ENCODE data around the gene AGTRAP.

The AGTRAP gene, protein sequence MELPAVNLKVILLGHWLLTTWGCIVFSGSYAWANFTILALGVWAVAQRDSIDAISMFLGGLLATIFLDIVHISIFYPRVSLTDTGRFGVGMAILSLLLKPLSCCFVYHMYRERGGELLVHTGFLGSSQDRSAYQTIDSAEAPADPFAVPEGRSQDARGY

DNA sequence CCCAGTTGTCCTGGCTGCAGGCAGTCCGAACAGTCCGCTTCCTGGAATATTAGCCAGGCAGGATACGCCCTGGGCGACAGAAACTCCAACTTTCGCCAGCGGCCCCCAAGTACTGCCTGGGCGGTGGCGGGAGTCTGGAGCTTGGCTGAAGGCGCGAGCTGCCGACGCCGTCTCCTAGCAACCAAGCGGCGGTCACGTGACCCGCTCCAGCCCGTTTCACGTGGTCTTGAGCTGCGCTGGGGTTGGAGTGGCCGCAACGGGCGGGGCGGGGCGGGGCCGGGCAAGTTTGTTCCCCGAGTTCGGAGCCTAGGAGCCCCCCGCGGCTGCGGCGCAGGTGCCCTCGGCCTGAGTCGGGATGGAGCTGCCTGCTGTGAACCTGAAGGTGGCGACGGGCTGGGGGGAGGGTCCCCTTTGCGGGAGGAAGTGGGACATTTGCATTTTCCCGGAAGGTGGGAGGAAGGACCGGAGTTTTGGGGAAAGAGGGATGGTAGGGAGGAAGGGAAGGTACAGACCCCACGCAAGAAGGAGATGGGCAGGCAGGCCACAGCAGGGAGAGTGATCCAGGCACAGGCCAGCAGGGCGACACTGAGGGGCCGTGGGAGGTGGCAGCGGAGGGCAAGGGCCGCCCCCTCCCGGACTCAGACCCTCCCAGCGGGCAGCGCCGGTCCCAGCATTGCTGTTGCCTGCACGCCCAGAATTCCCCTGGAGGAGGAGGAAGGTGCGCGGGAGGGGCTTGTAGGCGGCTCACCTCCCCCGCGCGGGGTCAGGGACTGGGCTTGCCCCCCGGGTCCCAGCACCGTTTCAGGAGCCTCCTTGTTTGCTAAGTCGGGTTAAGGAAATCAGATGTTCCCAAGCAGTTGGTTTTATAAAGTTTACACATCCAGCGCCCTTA is at the start of gene AGTRAP:
AGTRAP (plus strand) TSS at position 283 of the 892 bp plus-strand sequence; CDS start at position 356, 73 bp downstream.
- DNase-seq, result peak; percentile 31

DNA sequence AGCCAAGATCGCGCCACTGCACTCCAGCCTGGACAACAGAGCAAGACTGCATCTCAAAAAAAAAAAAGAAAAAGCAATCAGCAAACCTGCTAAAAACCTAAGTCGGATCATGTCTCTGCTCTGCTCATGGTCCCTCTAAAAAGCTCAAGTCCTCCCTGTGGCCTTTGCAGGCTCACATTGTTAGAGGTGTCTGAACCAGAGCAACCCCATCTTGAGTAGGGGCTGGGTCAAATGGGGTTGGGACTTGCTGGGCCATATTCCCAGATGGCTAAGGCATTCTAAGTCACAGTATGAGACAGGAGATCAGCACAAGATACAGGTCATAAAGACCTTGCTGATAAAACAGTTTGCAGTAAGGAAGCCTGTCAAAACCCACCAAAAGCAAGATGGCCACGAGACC is 47.4 kb upstream of the AGTRAP start:
- no peak for DNase-seq

DNA sequence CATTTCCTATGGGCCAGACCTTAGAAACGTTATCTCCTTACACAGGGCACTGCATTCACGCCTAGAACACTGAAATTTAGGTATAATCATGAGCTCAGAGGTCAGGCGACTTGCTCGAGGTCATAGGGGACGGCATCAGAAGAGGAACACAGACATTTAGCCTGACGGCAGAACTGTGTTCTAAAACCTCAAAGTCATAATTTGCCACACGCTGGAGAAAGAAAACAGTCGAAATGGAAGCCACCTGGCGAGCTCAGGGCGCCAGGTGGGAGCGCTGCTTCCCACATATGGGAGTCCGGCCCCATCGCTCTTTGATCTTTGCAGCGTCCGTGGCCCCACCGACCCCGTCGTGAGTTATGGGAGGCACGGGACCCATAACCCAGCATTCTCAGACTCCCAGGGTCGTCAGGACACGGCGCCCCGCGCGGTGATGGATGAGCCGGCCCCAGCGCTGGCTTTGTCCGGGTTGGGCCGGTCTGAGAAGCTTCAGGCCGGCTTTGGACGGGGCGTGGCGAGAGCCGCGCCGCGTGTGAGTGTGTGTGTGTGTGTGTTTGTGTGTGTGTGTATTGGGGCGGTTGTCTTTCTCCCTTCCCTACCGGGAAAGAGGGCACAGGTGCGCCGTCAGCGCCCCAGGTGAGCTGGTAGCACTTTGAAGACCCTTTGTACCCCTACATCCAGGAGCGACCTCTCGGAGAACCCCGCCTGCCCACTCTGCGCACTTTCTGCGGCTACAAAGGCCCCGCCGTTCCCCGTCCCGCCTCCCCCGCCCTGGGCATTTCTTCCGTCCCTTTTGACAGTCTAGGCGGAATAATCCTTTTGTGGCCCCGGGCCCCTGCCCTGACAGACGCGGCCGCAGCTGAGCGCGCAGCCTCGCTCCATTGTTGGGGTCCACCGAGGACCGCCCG is 45.3 kb upstream of the AGTRAP start:
- no peak for DNase-seq

DNA sequence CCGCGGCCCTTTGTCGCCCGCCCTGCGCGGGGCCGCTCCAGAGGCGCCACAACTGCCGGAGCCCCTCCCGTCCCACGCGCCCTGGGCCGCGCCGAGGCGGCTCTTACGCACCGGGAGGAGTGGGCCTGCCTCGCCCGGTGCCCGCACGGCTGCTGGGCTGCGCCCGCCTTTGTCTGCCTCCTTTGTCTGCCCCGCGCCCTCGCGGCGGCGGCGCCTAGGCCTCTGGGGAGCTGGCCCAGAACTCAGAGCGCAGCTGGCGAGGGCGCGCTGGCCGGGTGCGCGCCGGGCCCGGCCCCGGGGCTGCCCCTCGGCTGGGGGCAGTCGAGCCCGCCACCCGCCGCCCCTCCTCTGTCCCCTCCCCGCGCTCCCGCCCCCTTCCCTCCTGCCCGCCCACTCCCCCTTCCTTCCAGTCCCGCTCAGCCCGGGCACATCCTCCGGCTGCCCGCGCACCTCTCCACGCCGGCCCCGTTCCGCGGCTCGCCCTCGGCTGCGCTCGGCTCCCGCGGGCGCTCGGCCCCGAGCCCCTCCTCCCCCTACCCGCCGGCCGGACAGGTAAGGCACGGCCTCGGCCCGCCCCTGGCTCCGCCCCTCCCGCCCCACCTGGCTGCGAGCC is 44.5 kb upstream of the AGTRAP start, which contains the start of gene DRAXIN:
DRAXIN (plus strand) TSS at position 409 of the 613 bp plus-strand sequence. CDS start 14,549 bp downstream, outside the sequence.
- no peak for DNase-seq

DNA sequence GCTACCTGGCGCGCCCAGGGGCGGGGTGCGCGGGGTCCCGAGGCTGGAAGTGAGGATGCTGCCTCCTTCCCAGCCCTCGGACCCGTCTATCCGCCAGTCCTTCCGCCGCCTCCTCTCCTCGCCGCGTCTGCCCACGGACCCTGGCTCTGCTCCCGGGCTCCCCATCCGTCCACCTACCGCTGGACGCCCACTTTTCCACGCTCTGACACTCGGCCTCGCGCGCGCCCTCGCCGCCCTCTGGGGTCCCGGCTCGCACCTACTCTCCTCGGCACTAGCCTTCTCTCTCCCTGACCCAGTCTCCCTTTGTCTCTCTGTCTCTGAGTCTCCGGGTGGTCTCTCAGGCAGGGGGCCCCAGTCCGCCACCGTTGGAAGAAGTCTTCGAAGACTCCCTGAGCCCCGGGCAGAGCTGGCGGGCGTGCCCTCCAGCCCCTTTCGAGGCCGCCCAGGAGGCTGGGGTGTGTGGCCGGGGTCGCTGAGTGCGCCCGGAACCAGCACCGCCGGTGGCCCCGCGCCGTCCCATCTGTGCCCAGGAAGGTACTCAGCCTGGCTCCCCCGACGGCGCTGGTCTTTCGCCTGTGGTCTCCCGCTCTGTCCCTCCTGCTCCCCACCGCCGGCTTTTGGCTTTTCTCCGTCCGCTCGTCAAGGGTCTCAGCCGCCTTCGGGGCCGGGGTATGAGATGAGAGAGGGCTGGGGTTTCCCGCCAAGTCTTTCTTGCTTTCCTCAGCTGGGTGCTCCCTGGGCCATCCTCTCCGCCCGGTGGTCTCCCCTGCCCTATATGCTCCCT is 43.8 kb upstream of the AGTRAP start:
- DNase-seq, result no peak

DNA sequence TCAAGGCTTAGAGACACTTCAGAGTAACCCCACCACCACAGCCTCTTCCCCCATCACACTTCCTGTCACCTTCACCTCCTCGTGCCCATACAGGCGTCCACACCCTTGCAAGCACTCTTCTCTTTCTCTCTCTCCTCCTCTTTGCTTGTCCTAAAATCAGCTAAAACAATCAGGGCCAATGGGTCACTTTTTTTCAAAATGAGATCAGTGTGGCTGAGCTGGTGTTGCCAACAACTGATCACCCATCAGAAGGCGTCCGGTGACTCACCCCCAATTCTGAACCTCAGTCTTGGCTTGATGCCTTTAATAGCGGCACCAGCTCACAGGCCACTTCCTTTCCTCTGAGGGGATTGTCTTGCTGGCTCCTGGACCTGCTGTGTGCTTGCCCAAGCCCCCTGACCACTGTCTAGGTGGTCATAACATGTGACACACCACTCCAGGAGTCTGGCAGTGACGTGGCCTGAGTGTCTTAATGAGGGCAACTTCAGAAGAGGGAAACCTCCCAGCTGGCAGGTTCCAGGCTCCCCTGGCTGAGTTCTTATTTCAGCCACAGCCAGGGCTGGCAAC is 42.8 kb upstream of the AGTRAP start:
- DNase-seq, result peak; percentile 10

DNA sequence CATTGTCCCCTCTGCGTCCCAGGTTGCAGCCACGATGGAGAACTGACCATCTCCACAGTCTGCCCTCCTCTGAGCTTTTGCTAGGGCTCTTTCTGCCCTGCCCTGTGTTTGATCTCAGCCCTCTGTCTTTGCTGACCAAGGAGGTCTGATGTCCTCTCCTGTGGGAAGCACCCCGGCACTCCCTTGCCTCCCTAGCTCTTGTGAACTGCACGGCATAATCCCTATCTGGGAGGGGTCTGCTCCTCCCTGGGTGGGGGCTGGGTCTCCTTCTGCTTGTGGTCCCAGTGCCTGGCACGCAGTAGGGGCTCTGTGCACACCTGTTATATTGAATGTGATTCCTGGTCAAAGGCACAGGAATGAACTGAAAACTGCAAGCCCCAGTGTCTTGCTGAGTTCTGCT is 42.0 kb upstream of the AGTRAP start:
- no peak for DNase-seq

DNA sequence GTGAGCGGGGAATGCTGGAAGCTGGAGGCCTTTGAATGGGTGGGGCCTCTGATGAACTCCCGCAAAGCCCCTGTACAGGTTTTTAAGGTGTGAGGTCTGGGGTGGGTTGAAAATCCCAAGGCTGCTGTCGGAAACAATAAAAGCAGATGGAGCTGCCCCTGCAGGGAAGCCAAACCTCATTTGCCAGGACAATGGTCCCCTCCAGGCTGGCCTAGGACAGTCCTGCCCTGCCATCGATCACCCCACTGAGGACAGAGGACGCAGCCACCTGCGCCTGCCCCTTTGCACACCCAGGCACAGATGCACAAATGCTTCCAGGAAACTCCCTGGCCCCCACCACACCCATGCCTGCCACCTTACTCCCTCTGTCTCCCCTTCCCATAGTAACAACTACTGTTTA is 40.1 kb upstream of the AGTRAP start:
- no peak for DNase-seq

DNA sequence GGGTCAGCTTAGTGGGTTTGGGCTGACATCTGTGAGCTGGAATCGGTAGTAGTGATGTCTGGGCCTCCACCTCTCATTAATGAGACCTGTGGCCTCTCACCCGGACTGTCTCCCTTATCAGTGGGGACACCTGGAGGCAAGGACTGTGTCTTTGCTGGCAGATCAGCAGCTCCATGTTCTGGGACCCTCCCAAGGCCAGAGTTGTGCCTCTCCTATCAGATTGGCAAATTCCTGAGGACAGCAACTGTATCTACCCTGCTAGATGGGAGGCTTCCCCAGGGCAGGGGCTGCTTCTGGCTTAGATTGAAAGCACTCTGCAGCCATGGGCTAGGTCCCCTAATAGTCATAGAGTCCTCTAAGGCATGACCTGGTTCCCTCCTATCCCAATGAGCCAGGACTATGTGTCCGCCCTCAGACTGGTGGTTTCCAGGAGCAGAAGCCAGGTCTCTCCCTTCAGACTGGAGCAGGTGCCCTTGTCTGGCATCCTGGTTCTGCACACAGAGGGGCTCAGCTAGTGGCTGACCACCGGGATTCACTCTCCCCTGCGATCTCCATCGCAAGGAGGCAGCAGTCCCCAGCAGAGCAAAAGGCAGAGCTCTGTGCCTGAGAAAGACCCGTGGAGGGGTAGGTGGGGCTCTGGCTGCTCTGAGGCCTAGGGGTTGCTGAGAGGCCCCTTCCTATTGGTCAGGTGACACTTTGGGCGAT is 38.6 kb upstream of the AGTRAP start:
- no peak for DNase-seq

DNA sequence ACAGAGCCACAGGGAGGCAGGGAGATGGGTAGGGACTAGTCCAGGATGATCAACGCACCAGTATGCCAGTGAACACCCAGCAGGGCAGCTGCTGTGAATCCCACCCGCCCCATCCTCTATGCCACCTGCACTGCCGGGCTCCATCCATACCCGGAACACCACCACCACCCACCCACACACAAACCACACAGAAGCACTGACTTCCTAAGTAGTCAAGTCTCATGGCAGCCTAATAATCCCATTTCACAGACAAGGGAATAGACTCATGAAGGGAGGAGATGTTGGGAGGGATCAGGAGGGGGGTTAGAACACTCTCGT is 38.1 kb upstream of the AGTRAP start:
- DNase-seq, result no peak

DNA sequence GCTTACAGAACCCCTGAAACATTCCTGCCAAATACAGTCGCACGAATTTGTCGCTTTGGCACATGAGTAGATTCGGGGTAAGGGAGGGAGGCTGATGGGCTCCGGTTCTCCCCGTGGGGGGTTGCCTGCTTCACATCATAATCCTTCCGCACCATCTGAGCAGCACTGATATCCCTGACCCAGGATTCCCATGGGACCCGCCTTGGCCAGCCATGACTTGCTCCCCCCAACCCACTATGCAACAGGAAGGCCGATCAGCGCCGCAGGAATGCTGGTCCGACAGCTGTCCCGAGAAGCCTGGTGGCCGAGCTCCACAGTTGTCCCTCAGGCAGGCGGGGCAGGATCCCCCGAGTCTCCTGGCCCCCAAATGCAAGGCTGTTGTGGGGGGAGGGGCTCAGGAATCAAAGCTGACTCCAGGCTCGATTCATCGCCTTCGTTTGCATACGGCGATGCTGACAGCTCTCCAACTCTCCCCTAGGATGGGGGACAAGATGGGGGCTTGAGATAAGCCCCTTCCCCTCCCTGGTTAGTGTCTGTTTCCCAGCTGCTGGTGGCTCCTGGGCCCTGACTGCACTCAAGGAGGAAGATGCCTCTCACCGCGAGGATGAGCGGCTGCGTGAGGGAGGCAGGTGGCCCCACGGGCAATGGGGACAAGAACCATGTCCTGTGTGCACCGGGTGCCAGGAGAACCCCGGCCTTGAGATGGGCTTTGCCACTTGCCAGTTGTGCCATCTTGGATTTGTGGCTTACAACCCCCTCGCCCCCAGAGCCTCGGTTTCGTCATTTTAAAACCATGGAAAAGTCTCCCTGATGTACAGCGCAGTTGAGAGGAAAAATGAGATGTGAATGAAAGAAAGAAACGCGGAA is 35.1 kb upstream of the AGTRAP start:
- DNase-seq, result no peak

DNA sequence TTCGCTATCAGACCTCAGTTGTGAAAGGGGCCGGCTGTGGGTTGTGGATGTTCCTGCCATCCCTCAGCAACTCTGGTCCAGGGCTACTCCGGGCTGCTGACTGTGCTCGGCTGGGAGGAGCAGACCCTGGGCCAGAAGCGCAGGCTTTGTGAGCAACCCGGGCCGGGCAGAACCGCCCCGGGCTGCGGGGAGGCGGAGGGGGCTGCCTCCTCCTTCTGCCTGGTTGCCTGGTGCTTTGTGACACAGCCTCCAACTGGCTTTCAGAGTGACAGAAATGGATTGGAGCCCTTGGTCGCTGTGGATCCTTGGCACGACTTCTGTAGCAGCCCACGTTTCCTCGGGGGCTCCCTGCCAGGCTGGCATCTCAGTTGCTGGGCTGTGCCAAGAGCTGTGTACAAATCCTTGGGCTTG is 34.4 kb upstream of the AGTRAP start:
- no peak for DNase-seq

DNA sequence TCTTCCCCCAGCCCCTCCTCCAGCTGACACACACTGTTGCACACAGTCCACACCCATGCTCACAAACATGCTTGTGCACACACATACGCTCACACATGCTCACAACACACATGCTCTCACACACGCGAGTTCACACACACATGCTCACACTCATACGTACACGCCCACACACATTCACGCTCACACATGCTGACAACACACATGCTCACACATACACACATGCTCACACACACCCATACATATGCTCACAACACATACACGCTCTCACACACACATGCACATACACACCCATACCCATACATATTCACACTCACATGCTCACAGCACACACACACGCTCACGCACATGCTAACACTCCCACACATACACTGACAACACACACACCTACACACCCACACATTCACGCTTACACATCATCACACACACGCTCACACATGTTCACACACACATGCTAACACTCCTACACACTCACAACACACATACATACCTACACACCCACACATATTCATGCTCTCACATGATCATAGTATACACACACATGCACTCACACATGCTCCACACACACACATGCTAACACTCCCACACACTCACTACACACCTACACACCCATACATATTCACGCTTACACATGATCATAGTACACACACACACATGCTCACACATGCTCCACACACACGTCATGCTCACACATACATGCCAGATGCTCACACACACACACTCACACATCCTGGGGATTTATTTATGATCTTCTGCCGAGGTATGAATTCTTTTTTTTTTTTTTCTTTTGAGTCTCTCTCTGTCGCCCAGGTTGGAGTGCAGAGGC is 33.7 kb upstream of the AGTRAP start:
- DNase-seq, result no peak

DNA sequence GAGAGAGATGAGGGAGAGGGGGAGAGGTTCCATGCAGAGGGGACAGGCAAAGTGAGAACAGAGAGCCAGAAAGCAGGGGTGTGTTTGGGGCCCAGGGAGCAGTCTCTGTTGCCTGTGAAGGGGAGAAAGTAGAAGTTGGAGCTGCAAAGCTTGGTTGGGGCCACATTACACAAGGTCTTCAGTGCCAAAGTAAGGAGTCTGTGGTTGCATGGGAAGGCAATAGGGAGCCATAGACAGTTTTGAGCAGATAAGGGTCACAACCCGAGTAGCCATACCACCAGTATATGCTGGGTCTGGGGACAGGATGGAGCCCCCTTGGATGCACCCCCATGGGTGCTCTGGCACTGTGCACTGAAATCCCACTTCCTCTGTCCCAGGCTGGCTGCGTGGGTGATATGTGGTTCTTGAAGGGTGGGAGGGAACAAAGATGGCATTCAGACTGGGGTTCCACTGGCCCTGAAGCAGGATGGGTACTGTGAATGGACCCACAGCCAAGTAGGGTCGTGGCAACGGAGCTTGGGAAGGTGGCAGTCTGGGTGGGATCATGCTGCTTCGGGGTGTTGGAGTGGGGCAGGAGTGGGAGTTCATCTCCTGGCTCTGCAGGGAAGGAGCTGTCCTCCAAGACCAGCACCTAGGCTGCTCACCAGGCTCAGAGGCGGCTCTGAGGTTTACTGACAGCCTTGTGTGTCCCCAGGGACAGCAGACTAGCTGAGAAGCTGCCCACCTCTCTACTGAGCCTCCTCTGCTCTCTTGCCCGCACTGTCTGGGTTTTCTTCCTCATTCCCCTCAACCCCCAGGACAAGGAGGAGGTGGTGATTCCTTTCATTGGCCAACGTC is 32.4 kb upstream of the AGTRAP start:
- DNase-seq, result no peak

DNA sequence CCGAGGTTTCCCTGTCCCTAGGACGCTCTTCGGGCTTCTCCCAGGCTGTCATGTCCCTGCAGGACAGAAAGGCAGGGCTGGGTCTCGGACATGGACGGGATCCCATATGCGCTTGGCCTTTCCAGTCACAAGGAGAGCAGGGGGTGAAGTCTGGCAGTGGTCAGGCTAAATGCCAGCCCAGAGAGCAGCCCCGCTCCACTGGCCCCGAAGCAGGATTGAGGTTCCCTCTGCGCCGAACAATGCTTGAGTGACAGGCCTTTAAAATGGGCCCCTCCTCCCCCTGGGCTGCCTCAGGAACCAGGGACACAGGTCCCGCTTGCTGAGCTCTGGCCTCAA is 31.8 kb upstream of the AGTRAP start:
- DNase-seq, result no peak

DNA sequence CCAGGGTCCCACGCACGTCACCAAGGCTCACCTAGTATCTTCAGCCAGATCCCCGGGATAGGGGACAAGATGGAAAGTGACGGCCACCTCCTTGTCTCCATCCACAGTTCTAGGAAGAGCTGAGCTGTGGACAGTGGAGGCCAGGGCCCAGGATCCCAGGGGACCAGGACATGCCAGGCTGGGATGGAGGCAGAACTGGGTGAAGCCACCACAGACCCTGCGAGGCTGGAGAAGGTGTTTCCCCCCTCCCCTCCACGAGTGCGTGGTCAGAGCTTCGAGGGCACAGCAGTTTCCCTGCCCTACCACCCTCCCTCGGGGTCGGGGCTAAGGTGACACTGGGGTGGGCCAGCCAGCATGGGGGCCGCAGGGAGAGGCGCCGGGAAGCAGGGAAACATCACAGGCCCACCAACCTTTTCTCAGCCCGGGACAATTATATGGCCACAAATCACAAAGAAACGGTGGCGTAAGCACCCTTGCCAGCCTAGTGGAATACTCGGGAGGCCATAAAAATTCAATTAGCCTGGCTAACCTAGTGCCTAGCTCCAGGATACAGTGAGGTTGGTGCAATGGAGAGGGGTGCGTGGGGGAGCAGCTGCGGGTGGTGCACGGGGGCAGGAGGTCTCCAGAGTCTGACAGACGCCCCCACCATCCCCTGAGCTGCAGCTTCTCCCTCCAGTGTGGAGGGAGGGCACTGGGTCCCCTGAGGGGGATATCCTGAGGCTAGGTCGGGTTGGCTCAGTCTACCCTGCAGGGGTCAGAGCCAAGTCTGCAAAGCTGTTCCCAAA is 31.1 kb upstream of the AGTRAP start:
- no peak for DNase-seq

DNA sequence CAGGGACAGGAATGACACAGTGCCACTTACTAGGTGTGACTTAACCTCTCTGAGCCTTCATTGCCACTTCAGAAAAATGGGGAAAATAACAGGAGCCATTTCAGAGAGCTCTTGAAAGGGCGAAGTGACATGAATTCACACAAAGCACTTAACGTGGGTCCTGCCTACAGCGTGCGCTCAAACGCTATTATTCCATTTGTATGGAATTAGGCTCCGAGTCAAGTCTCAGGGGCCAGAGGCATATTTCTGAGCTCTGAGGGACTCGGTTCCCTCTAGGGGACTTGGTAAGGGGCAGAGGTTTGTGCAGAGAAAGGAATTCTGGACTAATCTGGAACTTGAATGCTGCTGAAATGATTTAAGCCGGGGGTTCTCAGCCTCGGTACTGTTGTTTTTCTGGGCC is 30.3 kb upstream of the AGTRAP start:
- DNase-seq, result no peak

DNA sequence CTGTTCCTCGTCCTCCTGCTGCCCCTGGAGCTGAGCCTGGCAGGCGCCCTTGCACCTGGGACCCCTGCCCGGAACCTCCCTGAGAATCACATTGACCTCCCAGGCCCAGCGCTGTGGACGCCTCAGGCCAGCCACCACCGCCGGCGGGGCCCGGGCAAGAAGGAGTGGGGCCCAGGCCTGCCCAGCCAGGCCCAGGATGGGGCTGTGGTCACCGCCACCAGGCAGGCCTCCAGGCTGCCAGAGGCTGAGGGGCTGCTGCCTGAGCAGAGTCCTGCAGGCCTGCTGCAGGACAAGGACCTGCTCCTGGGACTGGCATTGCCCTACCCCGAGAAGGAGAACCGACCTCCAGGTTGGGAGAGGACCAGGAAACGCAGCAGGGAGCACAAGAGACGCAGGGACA is 29.6 kb upstream of the AGTRAP start:
- DNase-seq, result no peak

Data from KG1 (cell line).